Measurements from ENCODE around the gene UNC80.
"Not testable (repeated sequence)": the region's sequence is repeated elsewhere in the genome, so short reads cannot be mapped to it uniquely, and the experiment has no call there.

UNC80 gene, protein sequence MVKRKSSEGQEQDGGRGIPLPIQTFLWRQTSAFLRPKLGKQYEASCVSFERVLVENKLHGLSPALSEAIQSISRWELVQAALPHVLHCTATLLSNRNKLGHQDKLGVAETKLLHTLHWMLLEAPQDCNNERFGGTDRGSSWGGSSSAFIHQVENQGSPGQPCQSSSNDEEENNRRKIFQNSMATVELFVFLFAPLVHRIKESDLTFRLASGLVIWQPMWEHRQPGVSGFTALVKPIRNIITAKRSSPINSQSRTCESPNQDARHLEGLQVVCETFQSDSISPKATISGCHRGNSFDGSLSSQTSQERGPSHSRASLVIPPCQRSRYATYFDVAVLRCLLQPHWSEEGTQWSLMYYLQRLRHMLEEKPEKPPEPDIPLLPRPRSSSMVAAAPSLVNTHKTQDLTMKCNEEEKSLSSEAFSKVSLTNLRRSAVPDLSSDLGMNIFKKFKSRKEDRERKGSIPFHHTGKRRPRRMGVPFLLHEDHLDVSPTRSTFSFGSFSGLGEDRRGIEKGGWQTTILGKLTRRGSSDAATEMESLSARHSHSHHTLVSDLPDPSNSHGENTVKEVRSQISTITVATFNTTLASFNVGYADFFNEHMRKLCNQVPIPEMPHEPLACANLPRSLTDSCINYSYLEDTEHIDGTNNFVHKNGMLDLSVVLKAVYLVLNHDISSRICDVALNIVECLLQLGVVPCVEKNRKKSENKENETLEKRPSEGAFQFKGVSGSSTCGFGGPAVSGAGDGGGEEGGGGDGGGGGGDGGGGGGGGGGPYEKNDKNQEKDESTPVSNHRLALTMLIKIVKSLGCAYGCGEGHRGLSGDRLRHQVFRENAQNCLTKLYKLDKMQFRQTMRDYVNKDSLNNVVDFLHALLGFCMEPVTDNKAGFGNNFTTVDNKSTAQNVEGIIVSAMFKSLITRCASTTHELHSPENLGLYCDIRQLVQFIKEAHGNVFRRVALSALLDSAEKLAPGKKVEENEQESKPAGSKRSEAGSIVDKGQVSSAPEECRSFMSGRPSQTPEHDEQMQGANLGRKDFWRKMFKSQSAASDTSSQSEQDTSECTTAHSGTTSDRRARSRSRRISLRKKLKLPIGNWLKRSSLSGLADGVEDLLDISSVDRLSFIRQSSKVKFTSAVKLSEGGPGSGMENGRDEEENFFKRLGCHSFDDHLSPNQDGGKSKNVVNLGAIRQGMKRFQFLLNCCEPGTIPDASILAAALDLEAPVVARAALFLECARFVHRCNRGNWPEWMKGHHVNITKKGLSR (N-terminal part only)

DNA sequence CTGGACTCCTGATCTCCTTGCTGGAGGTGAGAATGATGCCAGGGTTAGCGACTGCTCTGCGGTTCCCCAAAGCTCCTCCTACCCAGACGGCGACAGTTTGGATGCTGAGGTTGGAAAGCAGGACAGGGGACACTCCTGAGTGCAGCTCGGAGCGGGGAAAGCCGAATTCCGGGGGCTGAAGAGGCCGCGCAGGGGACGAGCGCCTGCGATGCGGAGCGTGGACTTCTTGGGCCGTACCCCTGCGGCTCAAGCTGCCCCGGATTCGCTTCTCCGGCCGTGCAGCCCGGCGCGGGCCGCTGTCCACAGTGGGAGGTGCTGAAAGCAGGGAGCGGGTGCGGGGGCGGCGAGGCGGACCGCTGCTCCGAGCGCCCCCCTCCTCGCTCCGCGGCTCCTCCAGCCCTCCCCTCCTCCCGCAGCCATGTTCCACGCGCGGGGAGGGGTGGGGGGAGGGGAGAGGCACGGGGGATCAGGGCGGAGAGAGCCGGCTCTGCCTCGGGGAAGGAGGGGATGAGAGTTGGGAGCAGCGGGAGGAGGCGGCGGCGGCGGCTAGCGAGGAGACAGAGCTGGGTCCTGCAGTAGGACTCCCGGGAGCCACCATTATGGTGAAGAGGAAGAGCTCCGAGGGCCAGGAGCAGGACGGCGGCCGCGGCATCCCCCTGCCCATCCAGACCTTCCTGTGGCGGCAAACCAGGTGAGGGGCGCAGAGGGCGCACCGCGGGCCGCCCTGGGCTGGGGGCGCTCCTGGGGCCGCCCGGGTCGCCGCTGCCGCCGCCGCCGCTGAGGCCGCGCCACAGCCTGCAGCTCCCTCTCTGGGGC, at the start of gene UNC80:
Gene UNC80, plus strand, starts transcription at position 359 of the 816 bp plus-strand sequence. Its CDS starts 241 bp downstream, at position 600.
- DNase-seq (ENCODE audit: low read depth): peak; percentile 69

DNA sequence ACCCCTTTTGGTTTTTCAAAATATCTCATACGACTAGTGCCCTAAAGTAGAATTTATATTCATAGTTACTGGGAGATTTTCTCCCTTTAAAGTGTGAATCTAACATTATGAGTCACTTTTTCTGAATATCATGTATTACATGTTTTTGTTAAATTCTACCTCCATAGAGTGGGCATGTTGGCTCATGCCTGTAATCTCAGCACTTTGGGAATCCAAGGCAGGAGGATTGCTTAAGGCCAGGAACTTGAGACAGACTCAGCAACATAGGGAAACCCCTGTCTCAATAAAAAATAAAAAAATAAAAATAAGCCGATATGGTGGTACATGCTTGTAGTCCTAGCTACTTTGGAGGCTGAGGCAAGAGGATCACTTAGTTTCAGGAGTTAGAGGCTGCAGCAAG, 45.3 kb upstream of the UNC80 start:
- DNase-seq (ENCODE audit: low read depth): peak; percentile 7

DNA sequence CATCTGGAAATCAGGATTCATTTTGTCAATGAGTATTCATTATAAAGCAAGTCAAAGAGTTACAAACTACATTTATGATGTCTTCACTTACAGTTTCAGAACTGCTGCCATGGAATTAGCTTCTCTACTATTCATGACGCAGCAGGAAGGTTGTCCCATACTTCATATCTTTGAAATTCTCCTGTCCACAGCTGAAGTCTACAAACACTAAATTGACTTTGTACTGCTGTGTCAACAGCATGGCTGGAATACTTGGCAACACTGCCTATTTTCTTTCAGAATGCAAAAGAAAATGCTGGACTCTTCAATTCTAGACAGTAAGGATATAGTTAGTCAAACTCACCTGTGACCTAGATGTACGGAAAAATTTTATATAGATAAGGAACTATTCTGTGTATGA, 44.6 kb upstream of the UNC80 start:
- no peak for DNase-seq (ENCODE audit: low read depth)

- no peak for DNase-seq (ENCODE audit: low read depth)
Measured at GRCh38 chr2:209734805-209735204, 36.8 kb upstream of the UNC80 start.

DNA sequence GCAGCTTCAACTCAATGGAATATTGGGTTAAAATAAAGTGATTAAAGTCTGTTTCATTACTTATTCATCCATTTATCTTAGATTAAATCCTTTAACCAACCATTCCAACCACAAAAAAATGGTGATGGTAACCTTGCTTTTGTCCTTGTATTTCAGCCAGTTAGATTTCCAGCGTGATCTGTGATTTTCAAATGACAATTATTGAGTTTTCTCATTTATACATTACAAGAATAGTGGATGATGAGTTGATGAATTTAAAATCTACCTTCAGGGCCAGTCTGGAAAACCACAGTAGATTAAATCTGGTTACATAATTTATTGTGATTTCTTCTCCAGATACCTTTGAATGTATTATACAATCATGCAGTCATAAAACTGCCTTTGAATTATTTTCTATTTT, 29.7 kb upstream of the UNC80 start:
- DNase-seq (ENCODE audit: low read depth): no peak

DNA sequence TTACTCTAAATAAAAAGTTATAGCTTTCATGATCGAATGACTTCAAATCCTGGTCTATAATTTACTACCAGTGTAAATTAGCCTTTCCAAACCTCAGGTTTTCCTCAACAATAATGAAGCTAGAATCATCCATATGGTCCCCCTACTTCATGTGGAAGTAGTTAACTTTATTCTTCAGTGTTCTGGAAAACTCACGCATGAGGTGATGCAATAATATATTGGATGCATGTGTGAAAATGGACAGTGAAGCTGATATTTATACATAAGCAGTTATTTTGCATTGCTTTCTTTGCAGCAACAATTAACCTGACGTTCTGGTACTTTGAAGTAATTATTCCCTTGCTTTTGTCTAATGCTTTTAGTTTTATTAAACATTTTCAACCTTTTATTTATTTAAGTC, 18.6 kb upstream of the UNC80 start:
- DNase-seq (ENCODE audit: low read depth): no peak

DNA sequence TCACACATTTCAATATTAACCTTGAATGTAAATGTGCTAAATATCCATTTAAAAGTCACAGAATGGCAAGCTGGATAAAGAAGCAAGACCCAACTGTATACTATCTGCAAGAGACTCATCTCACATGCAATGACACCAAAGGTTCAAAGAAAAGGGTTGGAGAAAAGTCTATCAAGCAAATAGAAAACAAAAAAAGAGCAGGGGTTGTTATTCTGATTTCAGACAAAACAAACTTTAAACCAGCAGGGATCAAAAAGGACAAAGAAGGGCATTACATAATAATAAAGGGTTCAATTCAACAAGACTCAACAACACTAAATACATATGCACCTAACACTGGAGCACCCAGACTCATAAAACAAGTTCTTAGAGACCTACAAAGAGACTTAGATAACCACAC, 14.5 kb upstream of the UNC80 start:
- no peak for DNase-seq (ENCODE audit: low read depth)

GRCh38 chr2:209761566-209761965, 10.1 kb upstream of the UNC80 start:
- no peak for DNase-seq (ENCODE audit: low read depth)

DNA sequence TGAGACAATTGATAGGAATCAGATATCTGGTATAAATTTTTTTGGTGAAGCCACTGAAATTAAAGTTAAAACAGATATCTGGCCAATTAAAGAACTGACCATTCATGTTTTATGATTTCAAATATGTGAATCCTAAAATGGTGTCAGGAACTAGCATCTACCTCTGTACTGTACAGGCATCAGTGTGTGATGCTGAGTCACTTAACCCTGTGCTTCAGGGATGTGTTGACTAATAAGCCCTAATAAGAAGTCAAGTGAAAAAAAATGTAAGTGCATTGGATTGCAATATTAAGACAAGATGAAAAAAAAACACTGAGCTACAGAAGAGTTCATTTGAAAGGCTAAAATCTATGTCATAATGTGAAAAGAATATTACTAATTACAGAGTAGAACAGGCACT, 9.1 kb upstream of the UNC80 start:
- DNase-seq (ENCODE audit: low read depth): peak; percentile 7

DNA sequence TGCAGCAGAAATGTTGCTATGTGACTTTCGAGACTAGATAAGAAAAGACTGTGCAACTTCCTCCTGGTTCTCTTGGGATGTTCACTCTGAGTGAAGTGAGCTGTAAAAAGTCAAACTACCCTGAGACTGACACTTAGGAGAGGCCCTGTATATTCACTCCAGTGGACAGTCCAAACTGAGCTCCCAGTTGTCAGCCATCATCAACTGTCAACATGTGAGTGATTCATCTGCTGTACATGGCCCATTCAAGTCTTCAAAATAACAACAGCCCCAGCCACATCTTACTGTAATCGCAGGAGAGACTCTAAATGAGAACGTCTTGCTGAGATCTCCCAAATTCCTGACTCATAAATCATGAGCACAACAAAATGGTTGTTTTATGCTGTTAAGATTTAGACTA, 8.5 kb upstream of the UNC80 start:
- no peak for DNase-seq (ENCODE audit: low read depth)

DNA sequence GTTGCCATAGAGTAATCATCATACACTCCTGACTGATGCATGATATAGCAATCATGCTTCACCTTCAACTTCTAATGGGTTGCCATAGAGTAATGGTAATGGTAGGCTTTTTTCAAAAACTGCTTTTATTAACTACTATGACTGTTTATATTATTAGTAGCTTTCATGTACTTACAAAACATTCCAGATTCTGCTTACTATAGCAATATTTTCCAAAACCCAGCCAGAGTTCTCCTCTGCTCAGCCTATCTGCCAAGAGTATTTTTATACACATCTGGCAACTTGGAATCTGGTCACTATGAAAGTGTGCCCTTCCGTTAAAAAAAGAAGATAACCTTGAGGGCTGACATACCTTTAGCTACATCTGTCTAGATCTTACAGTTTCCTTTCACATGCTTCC, 5.0 kb upstream of the UNC80 start:
- DNase-seq (ENCODE audit: low read depth): no peak

GRCh38 chr2:209767316-209767715, 4.3 kb upstream of the UNC80 start:
- no peak for DNase-seq (ENCODE audit: low read depth)

- DNase-seq (ENCODE audit: low read depth): no peak
Measured at GRCh38 chr2:209768557-209768956, 3.1 kb upstream of the UNC80 start.

- no peak for DNase-seq (ENCODE audit: low read depth)
Measured at GRCh38 chr2:209772290-209772685, 656 bp downstream of the UNC80 start.

- no peak for DNase-seq (ENCODE audit: low read depth)
Measured at GRCh38 chr2:209773377-209773776, 1.7 kb downstream of the UNC80 start.

- DNase-seq (ENCODE audit: low read depth): no peak
Measured at GRCh38 chr2:209787416-209787815, 15.8 kb downstream of the UNC80 start.

DNA sequence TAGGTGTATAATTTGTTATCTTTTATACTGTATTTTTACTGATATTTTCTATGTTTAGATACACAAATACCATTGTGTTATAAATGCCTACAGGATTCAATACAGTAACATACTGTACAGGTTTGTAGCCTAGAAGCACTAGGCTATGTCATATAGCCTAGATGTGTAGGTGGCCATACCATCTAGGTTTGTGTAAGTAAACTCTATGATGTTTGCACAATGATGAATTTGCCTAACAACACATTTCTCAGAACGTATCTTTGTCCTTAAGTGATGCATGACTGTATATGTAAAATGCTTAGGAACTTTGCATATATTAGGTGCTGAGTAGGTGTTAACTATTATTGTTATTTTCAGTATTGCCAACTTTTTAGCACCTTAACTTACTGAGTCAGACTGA, 17.3 kb downstream of the UNC80 start:
- no peak for DNase-seq (ENCODE audit: low read depth)

- DNase-seq (ENCODE audit: low read depth): no peak
Measured at GRCh38 chr2:209790066-209790728, 18.6 kb downstream of the UNC80 start.

DNA sequence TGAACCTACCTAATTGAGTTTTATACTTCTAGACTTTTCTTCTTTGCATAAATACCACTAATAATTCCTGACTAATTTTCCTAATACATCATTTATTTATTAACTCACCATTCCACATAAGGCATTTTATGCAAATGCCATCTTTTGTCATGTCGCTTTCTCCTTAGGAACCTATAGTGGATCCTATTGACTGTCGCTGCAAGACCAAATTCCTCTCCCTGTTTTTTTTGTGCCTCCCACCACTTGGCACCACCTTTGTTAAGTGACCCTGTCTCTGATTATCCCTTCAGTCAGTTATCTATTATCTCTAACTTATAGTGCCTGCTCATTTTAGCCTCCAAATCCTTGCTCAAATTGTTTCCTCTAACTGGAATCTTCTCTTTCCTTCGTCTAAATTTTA, 19.5 kb downstream of the UNC80 start:
- no peak for DNase-seq (ENCODE audit: low read depth)

GRCh38 chr2:209795425-209795824, 23.8 kb downstream of the UNC80 start:
- DNase-seq (ENCODE audit: low read depth): not testable (repeated sequence)

- no peak for DNase-seq (ENCODE audit: low read depth)
Measured at GRCh38 chr2:209805351-209805750, 33.7 kb downstream of the UNC80 start.
